Astrocyte (in vitro differentiated cells and primary cell): ENCODE data around the gene KIAA1586. TPM values are rescaled to one million over a fixed set of nuclear protein-coding genes. Genes with fewer than 3 reads are reported as not detected.
"Not testable (repeated sequence)": the region's sequence is repeated elsewhere in the genome, so short reads cannot be mapped to it uniquely, and the experiment has no call there.

ENCODE experiments used
- DNase-seq: peaks from one replicate; pipeline ENCODE4 v3.0.0-alpha.2; 2010; ENCODE audit warnings: low read depth
- FAIRE-seq: peaks from 2 replicates; lab custom pipeline; 2011; peaks lifted over from hg19 to GRCh38; lab: Jason Lieb, UNC
- H2AFZ ChIP-seq: 2 replicates; pipeline ENCODE4 v1.6.0; 2012; ENCODE audit warnings: low read depth, low read length, inconsistent platforms
- H3K27ac ChIP-seq: 2 replicates; pipeline ENCODE4 v1.5.1; 2011; ENCODE audit warnings: low read depth, low read length, inconsistent platforms
- H3K27me3 ChIP-seq: 2 replicates; pipeline ENCODE4 v1.6.0; 2011; ENCODE audit warnings: low read length, inconsistent platforms; ENCODE audit not compliant: insufficient read depth
- H3K36me3 ChIP-seq: 2 replicates; pipeline ENCODE4 v1.5.1; 2011; ENCODE audit warnings: low read length, inconsistent platforms; ENCODE audit not compliant: insufficient read depth
- H3K4me1 ChIP-seq: 2 replicates; pipeline ENCODE4 v1.5.1; 2011; ENCODE audit warnings: low read length, inconsistent platforms; ENCODE audit not compliant: insufficient read depth
- H3K4me2 ChIP-seq: 2 replicates; pipeline ENCODE4 v1.6.0; 2012; ENCODE audit warnings: low read length, inconsistent platforms
- H3K4me3 ChIP-seq: 2 replicates; pipeline ENCODE4 v1.5.1; 2011; ENCODE audit warnings: low read depth, mild to moderate bottlenecking, low read length, inconsistent platforms; ENCODE audit not compliant: insufficient read depth
- H3K79me2 ChIP-seq: 2 replicates; pipeline ENCODE4 v1.6.0; 2012; ENCODE audit warnings: mild to moderate bottlenecking, low read length, inconsistent platforms; ENCODE audit not compliant: insufficient read depth
- H3K9ac ChIP-seq: 2 replicates; pipeline ENCODE4 v1.6.0; 2012; ENCODE audit warnings: mild to moderate bottlenecking, low read length, inconsistent platforms
- H3K9me3 ChIP-seq: 2 replicates; pipeline ENCODE4 v1.5.1; 2012; ENCODE audit warnings: low read depth, mild to moderate bottlenecking, low read length, inconsistent platforms; ENCODE audit not compliant: insufficient read depth
- H4K20me1 ChIP-seq: 2 replicates; pipeline ENCODE4 v1.6.0; 2012; ENCODE audit warnings: low read length, inconsistent platforms; ENCODE audit not compliant: insufficient read depth
- H3K27ac Mint-ChIP-seq: one replicate; pipeline ENCODE4 v1.8.0; 2021; ENCODE audit warnings: mild to moderate bottlenecking, mixed read lengths; ENCODE audit not compliant: unreplicated experiment
- H3K27me3 Mint-ChIP-seq: one replicate; pipeline ENCODE4 v1.8.0; 2021; ENCODE audit warnings: low read depth, mixed read lengths; ENCODE audit not compliant: unreplicated experiment
- H3K36me3 Mint-ChIP-seq: one replicate; pipeline ENCODE4 v1.8.0; 2021; ENCODE audit warnings: low read depth, mixed read lengths; ENCODE audit not compliant: unreplicated experiment
- H3K4me1 Mint-ChIP-seq: one replicate; pipeline ENCODE4 v1.8.0; 2021; ENCODE audit warnings: low read depth, mixed read lengths; ENCODE audit not compliant: unreplicated experiment
- H3K4me3 Mint-ChIP-seq: one replicate; pipeline ENCODE4 v1.8.0; 2021; ENCODE audit warnings: mild to moderate bottlenecking, moderate library complexity, mixed read lengths; ENCODE audit not compliant: unreplicated experiment
- H3K9me3 Mint-ChIP-seq: one replicate; pipeline ENCODE4 v1.8.0; 2021; ENCODE audit warnings: mild to moderate bottlenecking, mixed read lengths; ENCODE audit not compliant: unreplicated experiment
- CTCF ChIP-seq: IDR thresholded peaks from 2 replicates; pipeline ENCODE4 v1.5.1; 2011; ENCODE audit warnings: low read depth, mild to moderate bottlenecking, inconsistent platforms, low read length, moderate library complexity; ENCODE audit not compliant: insufficient read depth
- EZH2 ChIP-seq: IDR thresholded peaks from 2 replicates; pipeline ENCODE4 v1.6.1; 2012; ENCODE audit warnings: mild to moderate bottlenecking, low read length, inconsistent platforms; ENCODE audit not compliant: insufficient read depth
- total RNA-seq: library from RNA; stranded (reverse); gene quantifications from 2 replicates; pipeline ENCODE4 v1.2.1, GENCODE V29; 2021

KIAA1586 gene
- total RNA-seq, 1 donor from 2014 or later: 17.6 TPM

- H3K27me3 Mint-ChIP-seq: peaks cover 1% of the 10 kb centered on the region
- H3K4me3 Mint-ChIP-seq: no peak overlapping the region
- H3K27ac Mint-ChIP-seq: no peak overlapping the region
- no peak overlapping the region for H2AFZ ChIP-seq
- no peak overlapping the region for H3K4me3 ChIP-seq
- H3K4me2 ChIP-seq: no peak overlapping the region
- H4K20me1 ChIP-seq: no peaks in the 10 kb centered on the region
- no peaks in the 10 kb centered on the region for H3K4me1 ChIP-seq
- peaks cover 9% of the 10 kb centered on the region for H3K9me3 Mint-ChIP-seq
- DNase-seq (no peak), FAIRE-seq (no peak)
- no peak overlapping the region for H3K27ac ChIP-seq
- TF ChIP-seq EZH2 (no peak), CTCF (no peak)
- H3K36me3 ChIP-seq: no peaks in the 10 kb centered on the region
- H3K9me3 ChIP-seq: peaks cover 9% of the 10 kb centered on the region
- no peaks in the 10 kb centered on the region for H3K27me3 ChIP-seq
- H3K4me1 Mint-ChIP-seq: no peaks in the 10 kb centered on the region
- H3K79me2 ChIP-seq: no peaks in the 10 kb centered on the region
- no peak overlapping the region for H3K9ac ChIP-seq
- H3K36me3 Mint-ChIP-seq: peaks cover 17% of the 10 kb centered on the region
Measured at GRCh38 chr6:57002197-57002596, 44.3 kb upstream of the KIAA1586 start.

GRCh38 chr6:57004292-57004691, 42.2 kb upstream of the KIAA1586 start:
- no peaks in the 10 kb centered on the region for H3K27me3 ChIP-seq
- H3K36me3 ChIP-seq: no peaks in the 10 kb centered on the region
- Mint-ChIP-seq H3K9me3 (peaks cover 2% of the 10 kb centered on the region), H3K4me3 (no peak overlapping the region), H3K27ac (no peak overlapping the region), H3K36me3 (peaks cover 8% of the 10 kb centered on the region), H3K4me1 (no peaks in the 10 kb centered on the region), H3K27me3 (peaks cover 1% of the 10 kb centered on the region)
- FAIRE-seq (no peak), DNase-seq (no peak)
- no peak overlapping the region for H3K27ac ChIP-seq
- H2AFZ ChIP-seq: no peak overlapping the region
- no peaks in the 10 kb centered on the region for H3K79me2 ChIP-seq
- H3K4me1 ChIP-seq: no peaks in the 10 kb centered on the region
- H3K9me3 ChIP-seq: peaks cover 4% of the 10 kb centered on the region
- no peak for TF ChIP-seq EZH2
- no peak for TF ChIP-seq CTCF
- no peak overlapping the region for H3K9ac ChIP-seq
- H4K20me1 ChIP-seq: no peaks in the 10 kb centered on the region
- H3K4me2 ChIP-seq: no peak overlapping the region
- no peak overlapping the region for H3K4me3 ChIP-seq

GRCh38 chr6:57006101-57006500, 40.4 kb upstream of the KIAA1586 start:
- Histone ChIP-seq H4K20me1 (no peaks in the 10 kb centered on the region), H3K9ac (no peak overlapping the region), H3K4me1 (no peaks in the 10 kb centered on the region), H3K9me3 (no peaks in the 10 kb centered on the region), H3K36me3 (no peaks in the 10 kb centered on the region), H3K27me3 (no peaks in the 10 kb centered on the region), H3K27ac (no peak overlapping the region), H3K4me2 (no peak overlapping the region), H2AFZ (no peak overlapping the region), H3K4me3 (no peak overlapping the region), H3K79me2 (no peaks in the 10 kb centered on the region)
- Mint-ChIP-seq H3K4me3 (no peak overlapping the region), H3K27me3 (peaks cover 1% of the 10 kb centered on the region), H3K27ac (no peak overlapping the region), H3K4me1 (no peaks in the 10 kb centered on the region), H3K9me3 (no peaks in the 10 kb centered on the region), H3K36me3 (no peaks in the 10 kb centered on the region)
- TF ChIP-seq CTCF: no peak
- no peak for TF ChIP-seq EZH2
- no peak for DNase-seq
- FAIRE-seq: no peak

- H3K36me3 ChIP-seq, H3K4me3 ChIP-seq, H2AFZ ChIP-seq, H3K4me3 Mint-ChIP-seq, H3K4me2 ChIP-seq, H3K27ac ChIP-seq, H3K36me3 Mint-ChIP-seq, H3K9me3 ChIP-seq, H4K20me1 ChIP-seq, DNase-seq, H3K9ac ChIP-seq, H3K79me2 ChIP-seq, H3K4me1 Mint-ChIP-seq, FAIRE-seq, H3K4me1 ChIP-seq, H3K27me3 ChIP-seq, H3K9me3 Mint-ChIP-seq, H3K27me3 Mint-ChIP-seq, H3K27ac Mint-ChIP-seq: not testable (repeated sequence)
Measured at GRCh38 chr6:57008069-57008468, 38.4 kb upstream of the KIAA1586 start.
